Measurements from ENCODE around the gene CD37. TPM values are rescaled to one million over a fixed set of nuclear protein-coding genes. Genes with fewer than 3 reads are reported as not detected.
A peak's percentile ranks its signal among the peaks of the same experiment; 100 is the strongest.
"Not testable (repeated sequence)": the region's sequence is repeated elsewhere in the genome, so short reads cannot be mapped to it uniquely, and the experiment has no call there.

The CD37 gene
- total RNA-seq, 1 donor, result not detected

DNA sequence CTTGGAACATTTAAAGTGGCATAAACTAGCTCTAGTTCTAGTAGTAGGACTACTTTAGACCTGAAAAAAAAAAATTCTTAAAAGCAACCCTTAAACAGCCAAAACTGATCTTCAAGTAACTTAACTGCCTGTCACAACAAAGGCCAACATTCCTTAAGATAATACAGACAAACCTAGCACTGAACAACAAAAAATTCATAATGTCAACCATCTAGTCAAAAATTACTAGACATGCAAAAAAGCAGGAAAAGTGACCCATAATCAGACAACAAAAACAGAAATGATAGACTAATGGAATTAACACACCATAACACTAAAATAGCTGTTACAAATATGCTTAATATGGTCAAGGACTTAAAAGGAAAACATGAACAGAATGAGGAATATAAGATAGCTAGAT, 16.9 kb upstream of the CD37 start:
- no peak for DNase-seq (ENCODE audit: low read depth)
- H3K4me3 ChIP-seq (ENCODE audit: low read depth, low read length), result no peak overlapping the region
- TF ChIP-seq, protein P1, sequence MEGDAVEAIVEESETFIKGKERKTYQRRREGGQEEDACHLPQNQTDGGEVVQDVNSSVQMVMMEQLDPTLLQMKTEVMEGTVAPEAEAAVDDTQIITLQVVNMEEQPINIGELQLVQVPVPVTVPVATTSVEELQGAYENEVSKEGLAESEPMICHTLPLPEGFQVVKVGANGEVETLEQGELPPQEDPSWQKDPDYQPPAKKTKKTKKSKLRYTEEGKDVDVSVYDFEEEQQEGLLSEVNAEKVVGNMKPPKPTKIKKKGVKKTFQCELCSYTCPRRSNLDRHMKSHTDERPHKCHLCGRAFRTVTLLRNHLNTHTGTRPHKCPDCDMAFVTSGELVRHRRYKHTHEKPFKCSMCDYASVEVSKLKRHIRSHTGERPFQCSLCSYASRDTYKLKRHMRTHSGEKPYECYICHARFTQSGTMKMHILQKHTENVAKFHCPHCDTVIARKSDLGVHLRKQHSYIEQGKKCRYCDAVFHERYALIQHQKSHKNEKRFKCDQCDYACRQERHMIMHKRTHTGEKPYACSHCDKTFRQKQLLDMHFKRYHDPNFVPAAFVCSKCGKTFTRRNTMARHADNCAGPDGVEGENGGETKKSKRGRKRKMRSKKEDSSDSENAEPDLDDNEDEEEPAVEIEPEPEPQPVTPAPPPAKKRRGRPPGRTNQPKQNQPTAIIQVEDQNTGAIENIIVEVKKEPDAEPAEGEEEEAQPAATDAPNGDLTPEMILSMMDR (IDR thresholded peaks at IDR 0.05; ENCODE audit: insufficient read depth, low read depth, low read length), result no peak

DNA sequence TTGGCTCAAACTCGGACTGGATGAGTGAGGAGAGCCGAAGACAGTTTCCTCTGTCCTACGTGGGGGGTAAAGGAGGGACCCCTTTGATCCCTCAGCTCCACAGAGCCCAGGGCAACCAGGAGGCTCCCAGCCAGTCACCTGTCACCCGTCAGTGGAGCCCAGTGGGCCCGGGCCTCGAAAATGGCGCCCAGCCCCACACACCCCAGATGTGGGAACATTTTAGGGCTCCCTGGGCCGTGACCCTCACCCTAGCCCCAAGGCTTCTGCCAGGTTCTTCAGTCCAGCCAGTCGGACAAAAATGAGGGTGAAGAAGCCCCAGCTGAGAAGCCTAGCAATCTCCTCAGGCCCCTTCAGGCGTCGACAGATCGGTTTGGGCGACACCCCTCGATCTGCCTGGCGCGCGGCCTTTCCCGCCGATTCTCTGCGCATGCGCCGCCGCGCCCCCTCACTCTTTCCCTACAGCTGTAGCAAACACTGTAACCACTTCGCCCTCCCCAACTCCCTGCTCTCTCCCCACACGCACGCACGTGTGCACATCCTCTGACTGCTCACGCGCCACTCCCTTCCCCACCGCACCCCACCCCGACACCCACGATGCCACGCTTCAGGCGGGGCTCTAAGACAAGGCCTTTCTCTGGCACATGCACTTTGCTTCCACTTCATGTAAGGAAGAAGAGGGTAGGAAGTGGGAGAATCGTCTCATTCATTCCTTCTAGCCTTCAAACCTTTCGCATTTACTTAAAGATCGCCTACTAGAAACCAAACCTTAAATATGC, 10.2 kb upstream of the CD37 start, which contains the start of gene SLC6A16:
Gene SLC6A16, minus strand, starts transcription at position 391 of the 776 bp plus-strand sequence. CDS start 13,844 bp downstream, outside the sequence.
- TF ChIP-seq, protein P1 (IDR thresholded peaks at IDR 0.05; ENCODE audit: insufficient read depth, low read depth, low read length), result no peak
- DNase-seq (ENCODE audit: low read depth), result no peak
- H3K4me3 ChIP-seq (ENCODE audit: low read depth, low read length), result no peak within 1 kb of the TSS

DNA sequence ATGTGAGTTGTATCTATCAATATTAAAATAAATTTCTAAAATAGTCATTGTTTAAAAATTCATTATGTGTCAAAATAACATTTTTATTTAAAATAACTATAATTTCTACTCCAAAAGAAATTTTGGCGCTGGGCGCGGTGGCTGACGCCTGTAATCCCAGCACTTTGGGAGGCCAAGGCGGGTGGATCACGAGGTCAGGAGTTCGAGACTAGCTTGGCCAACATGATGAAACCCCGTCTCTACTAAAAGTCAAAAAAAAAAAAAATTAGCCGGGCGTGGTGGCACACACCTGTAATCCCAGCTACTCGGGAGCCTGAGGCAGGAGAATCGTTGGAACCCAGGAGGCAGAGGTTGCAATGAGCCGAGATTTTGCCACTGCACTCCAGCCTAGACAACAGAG, 9.4 kb upstream of the CD37 start:
- H3K4me3 ChIP-seq (ENCODE audit: low read depth, low read length); DNase-seq (ENCODE audit: low read depth): not testable (repeated sequence)

DNA sequence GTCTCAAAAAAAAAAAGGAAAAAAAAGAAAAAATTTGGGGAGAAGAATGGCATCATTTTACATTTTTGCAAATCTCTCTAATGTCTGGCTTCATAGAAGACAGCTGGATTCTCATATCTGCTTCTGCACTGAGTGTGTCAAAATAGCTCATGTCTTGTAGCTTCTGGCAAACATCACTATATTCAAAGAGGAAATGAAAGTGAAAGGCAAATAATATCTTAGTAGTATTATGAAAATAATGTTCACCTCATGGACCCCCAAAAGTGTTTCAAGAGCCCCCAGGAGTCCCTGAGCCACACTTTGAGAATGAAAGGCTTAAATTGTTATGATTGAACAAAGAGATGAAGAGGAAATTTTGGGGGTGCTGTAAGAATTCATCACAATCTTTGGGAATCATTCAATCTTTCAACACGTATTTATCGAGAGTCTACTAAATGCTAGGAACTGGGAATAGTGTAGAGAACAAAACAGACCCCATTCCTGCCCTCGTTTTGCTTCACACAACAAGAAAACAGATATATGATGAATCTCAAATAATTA, 9.0 kb upstream of the CD37 start:
- H3K4me3 ChIP-seq (ENCODE audit: low read depth, low read length), result no peak overlapping the region
- TF ChIP-seq, protein P1 (IDR thresholded peaks at IDR 0.05; ENCODE audit: insufficient read depth, low read depth, low read length), result no peak
- DNase-seq (ENCODE audit: low read depth), result no peak

DNA sequence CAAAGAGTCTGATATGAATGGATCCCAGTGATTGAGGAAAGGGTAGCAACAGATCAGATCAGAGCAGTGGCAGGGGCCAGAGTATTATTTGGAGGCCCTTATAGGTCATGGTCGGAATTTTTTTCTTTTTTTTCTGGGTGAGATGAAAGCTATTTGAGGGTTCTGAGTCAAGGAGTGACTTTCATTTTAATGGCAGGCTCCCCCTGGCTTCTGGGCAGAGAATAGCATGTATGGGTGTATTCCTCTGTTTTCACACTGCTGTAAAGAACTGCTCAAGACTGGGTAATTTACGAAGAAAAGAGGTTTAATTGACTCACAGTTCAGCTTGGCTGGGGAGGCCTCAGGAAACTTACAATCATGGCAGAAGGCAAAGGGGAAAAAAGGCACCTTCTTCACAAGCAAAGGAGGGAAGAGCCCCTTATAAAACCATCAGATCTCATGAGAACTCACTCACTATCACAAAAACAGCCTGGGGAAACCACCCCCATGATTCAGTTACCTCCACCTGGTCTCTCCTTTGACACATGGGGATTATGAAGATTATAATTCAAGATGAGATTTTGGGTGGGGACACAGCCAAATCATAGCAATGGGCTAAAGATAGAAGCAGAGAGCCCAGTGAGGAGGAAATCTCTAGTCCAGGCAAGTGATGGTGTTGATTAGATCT, 7.2 kb upstream of the CD37 start:
- H3K4me3 ChIP-seq (ENCODE audit: low read depth, low read length), result no peak overlapping the region
- TF ChIP-seq, protein P1 (IDR thresholded peaks at IDR 0.05; ENCODE audit: insufficient read depth, low read depth, low read length), result peak; percentile 71
- peak; percentile 29 for DNase-seq (ENCODE audit: low read depth)

DNA sequence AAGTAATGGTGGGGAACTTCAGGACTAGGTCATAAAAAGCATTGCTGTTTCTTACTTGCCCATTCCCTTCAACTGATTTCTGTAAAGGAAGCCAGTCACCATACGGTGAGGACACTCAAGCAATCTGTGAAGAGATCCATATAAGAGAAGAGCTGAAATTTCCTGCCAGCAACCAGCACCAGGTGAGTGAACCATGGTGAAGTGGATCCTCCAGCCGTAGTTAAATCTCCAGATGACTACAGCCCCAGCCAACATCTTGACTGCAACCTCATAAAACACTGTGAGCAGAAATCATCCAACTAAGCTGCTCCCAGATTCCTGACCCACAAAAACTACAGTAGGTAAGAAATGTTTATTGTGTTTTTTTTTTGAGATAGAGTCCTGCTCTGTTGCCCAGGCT, 6.5 kb upstream of the CD37 start:
- no peak overlapping the region for H3K4me3 ChIP-seq (ENCODE audit: low read depth, low read length)
- no peak for DNase-seq (ENCODE audit: low read depth)
- TF ChIP-seq, protein P1 (IDR thresholded peaks at IDR 0.05; ENCODE audit: insufficient read depth, low read depth, low read length), result no peak

DNA sequence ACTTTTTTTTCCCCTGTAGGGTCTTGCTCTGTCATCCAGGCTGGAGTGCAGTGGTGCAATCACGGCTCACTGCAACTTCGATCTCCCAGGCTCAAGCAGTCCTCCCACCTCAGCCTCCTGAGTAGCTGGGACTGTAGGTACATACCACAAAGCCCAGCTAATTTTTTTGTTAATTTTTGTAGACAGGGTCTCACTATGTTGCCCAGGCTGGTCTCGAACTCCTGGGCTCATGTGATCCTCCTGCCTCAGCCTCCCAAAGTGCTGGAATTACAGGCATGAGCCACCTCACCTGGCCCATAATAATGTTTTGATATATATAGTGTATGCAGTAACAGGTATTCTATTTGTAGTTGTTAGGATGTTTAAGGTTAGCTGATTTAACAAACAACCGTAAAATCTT, 4.0 kb upstream of the CD37 start:
- DNase-seq (ENCODE audit: low read depth); H3K4me3 ChIP-seq (ENCODE audit: low read depth, low read length): not testable (repeated sequence)
